Measurements from ENCODE around the gene ADCY1. TPM values are rescaled to one million over a fixed set of nuclear protein-coding genes. Genes with fewer than 3 reads are reported as not detected.
"Not testable (repeated sequence)": the region's sequence is repeated elsewhere in the genome, so short reads cannot be mapped to it uniquely, and the experiment has no call there.

ADCY1 gene
- total RNA-seq, 1 donor from 2014 or later, result 4.7 TPM

DNA sequence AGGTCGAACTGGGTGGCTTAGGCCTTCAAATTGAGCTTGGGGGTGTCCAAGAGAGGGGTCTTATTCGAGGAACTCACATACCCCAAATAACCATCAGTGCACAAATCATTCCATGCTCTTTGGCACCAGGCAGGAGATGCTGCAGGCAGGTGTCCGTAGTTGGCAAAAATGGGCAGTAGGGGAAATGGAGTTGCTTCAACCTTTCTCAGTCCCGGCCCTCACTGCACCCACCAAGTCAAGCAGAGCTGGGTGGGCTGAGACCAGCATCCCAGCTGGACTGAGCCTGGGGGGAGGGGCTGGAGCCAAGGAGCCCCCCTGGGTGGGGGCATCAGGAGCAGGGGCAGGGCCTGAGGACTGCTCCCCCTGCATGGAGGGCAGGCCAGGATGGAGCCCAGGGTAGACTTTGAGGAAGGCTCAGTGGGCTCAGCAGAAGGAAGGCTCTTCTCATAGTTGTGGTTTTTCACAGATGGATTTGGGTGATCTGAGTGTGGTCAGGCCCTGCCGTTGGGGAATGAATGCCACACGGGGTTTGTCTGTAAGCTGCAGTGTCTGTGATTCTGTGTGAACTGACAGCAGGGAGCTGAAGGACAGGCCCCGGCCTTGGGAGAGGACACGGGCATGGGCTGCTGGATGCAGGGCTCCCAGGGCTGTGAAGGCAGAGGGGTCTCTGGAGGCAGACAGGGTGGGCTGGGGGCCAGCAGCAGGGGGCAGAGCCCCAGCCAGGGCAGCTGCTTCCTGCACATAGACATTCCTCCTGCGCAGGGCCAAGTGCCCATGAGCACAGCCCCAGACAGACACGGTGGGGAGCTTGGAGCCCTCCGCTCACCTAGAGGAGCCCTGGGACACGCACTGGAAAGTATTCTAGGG is 144.5 kb downstream of the ADCY1 start:
- Mint-ChIP-seq H3K9me3 (no peaks in the 10 kb centered on the region), H3K4me1 (no peaks in the 10 kb centered on the region), H3K4me3 (no peak overlapping the region), H3K27ac (no peak overlapping the region), H3K36me3 (peaks cover 8% of the 10 kb centered on the region), H3K27me3 (ENCODE audit: low read depth) (no peaks in the 10 kb centered on the region)
- TF ChIP-seq, protein P1, sequence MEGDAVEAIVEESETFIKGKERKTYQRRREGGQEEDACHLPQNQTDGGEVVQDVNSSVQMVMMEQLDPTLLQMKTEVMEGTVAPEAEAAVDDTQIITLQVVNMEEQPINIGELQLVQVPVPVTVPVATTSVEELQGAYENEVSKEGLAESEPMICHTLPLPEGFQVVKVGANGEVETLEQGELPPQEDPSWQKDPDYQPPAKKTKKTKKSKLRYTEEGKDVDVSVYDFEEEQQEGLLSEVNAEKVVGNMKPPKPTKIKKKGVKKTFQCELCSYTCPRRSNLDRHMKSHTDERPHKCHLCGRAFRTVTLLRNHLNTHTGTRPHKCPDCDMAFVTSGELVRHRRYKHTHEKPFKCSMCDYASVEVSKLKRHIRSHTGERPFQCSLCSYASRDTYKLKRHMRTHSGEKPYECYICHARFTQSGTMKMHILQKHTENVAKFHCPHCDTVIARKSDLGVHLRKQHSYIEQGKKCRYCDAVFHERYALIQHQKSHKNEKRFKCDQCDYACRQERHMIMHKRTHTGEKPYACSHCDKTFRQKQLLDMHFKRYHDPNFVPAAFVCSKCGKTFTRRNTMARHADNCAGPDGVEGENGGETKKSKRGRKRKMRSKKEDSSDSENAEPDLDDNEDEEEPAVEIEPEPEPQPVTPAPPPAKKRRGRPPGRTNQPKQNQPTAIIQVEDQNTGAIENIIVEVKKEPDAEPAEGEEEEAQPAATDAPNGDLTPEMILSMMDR (IDR thresholded peaks at IDR 0.05; ENCODE audit: unreplicated experiment), result no peak
- no peak for DNase-seq (ENCODE audit: low spot score in 2 of 2, unreplicated experiment in 2 of 2)

DNA sequence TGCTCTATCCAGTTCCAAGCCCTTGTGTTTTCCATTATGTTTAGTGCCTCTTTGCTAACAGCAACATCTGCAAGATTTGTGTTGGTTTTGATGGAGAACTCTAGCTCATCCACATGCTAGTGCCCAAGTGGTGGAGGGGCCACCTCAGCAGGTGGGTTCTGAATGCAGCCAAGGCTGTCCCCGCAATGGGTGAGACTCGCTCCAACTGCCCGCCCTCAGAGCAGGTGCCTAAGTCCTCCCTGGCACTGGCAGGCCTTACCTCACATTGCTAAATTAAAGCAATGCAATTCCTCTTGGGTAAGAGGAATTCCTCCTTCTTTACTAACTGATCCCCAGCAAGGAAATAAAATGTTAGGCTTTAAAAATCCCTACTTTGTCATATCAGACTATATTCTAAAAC is 146.8 kb downstream of the ADCY1 start:
- no peaks in the 10 kb centered on the region for H3K9me3 Mint-ChIP-seq
- no peak overlapping the region for H3K27ac Mint-ChIP-seq
- TF ChIP-seq, protein P1 (IDR thresholded peaks at IDR 0.05; ENCODE audit: unreplicated experiment), result no peak
- DNase-seq (ENCODE audit: low spot score in 2 of 2, unreplicated experiment in 2 of 2), result no peak
- H3K4me3 Mint-ChIP-seq, result no peak overlapping the region
- no peaks in the 10 kb centered on the region for H3K27me3 Mint-ChIP-seq (ENCODE audit: low read depth)
- H3K4me1 Mint-ChIP-seq, result no peaks in the 10 kb centered on the region
- H3K36me3 Mint-ChIP-seq, result peaks cover 29% of the 10 kb centered on the region

DNA sequence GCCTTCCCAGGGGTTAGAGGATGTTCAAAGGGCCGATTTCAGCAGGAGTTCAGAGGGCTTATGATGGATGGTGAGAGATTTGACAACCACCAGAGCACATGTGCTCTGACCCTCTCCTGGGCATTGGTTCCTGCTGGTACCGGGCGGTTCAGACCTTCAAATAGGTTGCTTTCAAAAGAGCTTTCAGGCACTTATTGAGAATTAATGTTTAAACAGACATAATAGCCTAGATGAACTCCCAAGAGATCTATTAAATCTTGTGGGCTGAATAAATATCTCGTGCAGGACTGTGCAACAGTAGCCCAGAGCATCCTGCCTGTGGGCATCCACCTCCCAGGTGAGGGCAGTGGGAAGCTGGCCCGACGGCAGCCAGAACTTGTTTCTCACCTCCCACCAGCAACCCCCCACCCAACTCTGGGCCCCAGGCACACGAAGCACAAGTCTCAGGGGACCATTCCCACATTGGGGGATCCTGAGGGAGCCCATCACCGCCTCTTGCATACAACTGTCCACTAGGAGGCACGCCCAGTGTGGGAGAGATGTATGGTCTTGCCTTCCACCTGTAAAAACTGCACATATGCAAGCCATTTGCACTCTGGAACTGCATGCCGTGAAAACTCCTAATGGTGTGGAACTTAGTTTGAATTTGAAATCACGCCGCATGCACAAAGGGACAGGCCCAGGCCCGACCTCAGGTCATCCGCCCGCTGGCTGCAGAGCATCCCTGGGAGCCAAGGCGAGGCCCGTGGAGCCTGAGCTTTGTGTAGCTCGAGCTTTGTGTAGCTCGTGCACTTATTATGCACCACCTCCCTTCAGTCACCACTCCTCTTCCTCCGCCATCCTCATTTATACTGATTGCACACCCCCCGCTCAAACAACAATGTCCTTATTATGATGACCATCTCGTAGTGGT is 147.8 kb downstream of the ADCY1 start:
- Mint-ChIP-seq H3K4me3 (no peak overlapping the region), H3K27ac (no peak overlapping the region), H3K4me1 (no peaks in the 10 kb centered on the region), H3K9me3 (no peaks in the 10 kb centered on the region), H3K36me3 (peaks cover 37% of the 10 kb centered on the region), H3K27me3 (ENCODE audit: low read depth) (no peaks in the 10 kb centered on the region)
- TF ChIP-seq, protein P1 (IDR thresholded peaks at IDR 0.05; ENCODE audit: unreplicated experiment), result no peak
- no peak for DNase-seq (ENCODE audit: low spot score in 2 of 2, unreplicated experiment in 2 of 2)

DNA sequence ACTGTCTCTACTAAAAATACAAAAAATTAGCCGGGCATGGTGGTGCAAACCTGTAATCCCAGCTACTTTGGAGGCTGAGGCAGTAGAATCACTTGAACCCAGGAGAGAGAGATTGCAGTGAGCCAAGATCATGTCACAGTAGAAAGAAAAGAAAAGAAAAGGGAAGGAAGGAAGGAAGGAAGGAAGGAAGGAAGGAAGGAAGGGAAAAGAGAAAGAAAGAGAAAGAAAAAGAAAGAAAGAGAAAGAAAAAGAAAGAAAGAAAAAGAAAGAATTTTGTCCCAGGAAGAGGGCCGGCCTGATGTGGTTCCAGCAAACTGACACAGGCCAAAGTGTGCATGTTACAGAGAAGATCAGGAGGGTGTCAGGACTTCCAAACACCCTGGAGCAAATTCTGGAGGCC is 151.1 kb downstream of the ADCY1 start:
- peaks cover 45% of the 10 kb centered on the region for H3K36me3 Mint-ChIP-seq
- not testable (repeated sequence) for H3K4me3 Mint-ChIP-seq; H3K9me3 Mint-ChIP-seq; DNase-seq (ENCODE audit: low spot score in 2 of 2, unreplicated experiment in 2 of 2); H3K27ac Mint-ChIP-seq; H3K4me1 Mint-ChIP-seq; H3K27me3 Mint-ChIP-seq (ENCODE audit: low read depth)

DNA sequence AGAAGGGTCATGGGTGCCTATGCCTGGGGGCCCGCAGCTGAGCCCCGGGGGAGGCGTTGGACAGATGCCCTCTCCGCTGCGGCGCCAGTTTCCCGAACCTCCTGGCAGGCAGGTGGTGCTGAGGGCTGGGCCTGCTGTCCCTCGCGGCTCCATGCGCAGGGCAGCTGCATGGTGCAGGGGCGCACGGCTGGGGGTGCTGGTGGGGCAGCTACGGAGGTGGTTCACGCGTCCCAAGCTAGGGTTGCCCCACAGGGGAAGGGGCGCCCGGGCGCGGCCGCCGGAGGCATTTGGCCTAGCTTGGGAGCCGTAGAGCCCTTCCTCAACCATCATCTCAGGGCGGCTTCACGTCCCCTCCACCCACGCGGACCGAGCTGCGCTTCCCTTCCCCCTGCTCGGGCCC is 152.7 kb downstream of the ADCY1 start:
- Mint-ChIP-seq H3K36me3 (peaks cover 45% of the 10 kb centered on the region), H3K27me3 (ENCODE audit: low read depth) (no peaks in the 10 kb centered on the region), H3K27ac (no peak overlapping the region), H3K4me1 (no peaks in the 10 kb centered on the region), H3K4me3 (no peak overlapping the region), H3K9me3 (peaks cover 6% of the 10 kb centered on the region)
- TF ChIP-seq, protein P1 (IDR thresholded peaks at IDR 0.05; ENCODE audit: unreplicated experiment), result no peak
- DNase-seq (ENCODE audit: low spot score in 2 of 2, unreplicated experiment in 2 of 2), result no peak

DNA sequence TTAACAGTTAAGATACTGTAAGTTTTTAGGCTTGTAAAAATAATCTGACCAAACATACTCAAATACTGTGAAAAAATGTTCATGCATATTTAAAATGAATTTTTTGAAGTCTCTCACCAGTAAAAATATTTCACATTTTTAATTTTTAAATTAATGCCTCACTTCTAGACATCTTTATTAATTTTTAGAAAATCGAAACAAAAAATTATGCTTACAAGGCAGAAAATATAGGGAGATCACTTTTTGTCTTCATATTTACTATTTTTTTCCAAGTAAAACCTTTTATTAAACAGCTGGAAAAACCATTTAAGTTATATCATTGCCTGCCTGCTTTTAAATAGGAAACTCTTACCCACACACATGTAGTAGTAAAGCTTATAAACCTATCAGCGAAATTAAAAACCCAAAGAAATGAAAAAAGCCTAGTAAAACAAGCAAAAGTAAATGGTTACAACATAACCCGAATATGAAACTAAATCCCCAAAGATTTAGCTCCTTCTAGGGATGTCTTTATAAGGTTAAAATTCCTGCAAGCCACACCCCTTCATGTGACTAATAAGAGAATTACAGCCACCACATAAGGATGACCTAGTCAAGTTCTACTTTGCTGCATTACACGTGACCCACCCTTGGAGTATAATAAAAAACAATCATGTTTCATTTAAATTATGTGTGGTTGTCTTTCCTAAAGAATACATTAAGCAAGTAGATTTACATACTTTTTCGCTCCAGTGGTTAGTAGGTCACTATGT is 157.7 kb downstream of the ADCY1 start:
- H3K9me3 Mint-ChIP-seq; H3K4me3 Mint-ChIP-seq; DNase-seq (ENCODE audit: low spot score in 2 of 2, unreplicated experiment in 2 of 2); H3K27me3 Mint-ChIP-seq (ENCODE audit: low read depth); H3K4me1 Mint-ChIP-seq; H3K27ac Mint-ChIP-seq: not testable (repeated sequence)
- H3K36me3 Mint-ChIP-seq, result peaks cover 18% of the 10 kb centered on the region

DNA sequence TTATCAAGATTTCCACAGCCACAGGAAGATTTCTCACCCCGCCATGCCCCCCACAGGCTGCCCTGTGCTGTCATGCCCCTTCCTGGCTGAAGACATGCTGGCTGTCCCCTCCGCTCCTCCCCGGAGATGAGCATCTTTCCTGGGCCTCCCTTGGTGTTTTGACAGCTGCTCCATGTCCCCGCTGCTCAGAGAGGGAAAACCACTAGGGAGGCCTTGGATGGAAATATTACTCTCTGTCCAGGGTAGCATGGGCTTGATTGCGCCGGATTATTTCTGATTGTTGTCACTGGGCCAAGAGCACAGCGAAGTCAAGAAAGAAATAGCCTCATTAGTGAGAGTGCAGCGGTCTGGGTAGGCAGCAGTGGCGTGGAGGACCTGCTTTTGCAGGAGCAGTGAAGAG is 164.8 kb downstream of the ADCY1 start:
- not testable (repeated sequence) for H3K9me3 Mint-ChIP-seq; H3K4me1 Mint-ChIP-seq; H3K27me3 Mint-ChIP-seq (ENCODE audit: low read depth); DNase-seq (ENCODE audit: low spot score in 2 of 2, unreplicated experiment in 2 of 2); H3K4me3 Mint-ChIP-seq
- H3K36me3 Mint-ChIP-seq, result peaks cover 44% of the 10 kb centered on the region
- H3K27ac Mint-ChIP-seq, result peak overlapping the region; percentile 4

DNA sequence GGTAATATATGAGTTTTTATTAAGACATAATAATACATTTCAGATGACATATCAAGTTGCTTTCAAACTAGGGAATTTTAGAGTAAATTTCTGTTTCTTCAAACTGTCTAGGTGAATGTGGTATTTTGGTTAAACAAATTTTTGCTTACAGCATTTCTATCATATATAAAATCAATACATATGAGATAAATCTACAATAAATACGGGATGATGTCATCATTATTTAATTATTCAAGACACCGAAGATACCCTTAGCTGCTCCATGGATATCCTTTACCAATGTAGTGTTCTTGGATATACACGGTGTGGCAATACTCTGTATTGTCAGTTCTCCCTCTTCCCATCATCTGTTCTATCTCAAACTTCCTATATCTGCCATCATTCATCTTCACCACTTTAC is 166.4 kb downstream of the ADCY1 start:
- not testable (repeated sequence) for H3K4me3 Mint-ChIP-seq; H3K27ac Mint-ChIP-seq; H3K4me1 Mint-ChIP-seq; DNase-seq (ENCODE audit: low spot score in 2 of 2, unreplicated experiment in 2 of 2); H3K27me3 Mint-ChIP-seq (ENCODE audit: low read depth); H3K9me3 Mint-ChIP-seq
- peaks cover 47% of the 10 kb centered on the region for H3K36me3 Mint-ChIP-seq

DNA sequence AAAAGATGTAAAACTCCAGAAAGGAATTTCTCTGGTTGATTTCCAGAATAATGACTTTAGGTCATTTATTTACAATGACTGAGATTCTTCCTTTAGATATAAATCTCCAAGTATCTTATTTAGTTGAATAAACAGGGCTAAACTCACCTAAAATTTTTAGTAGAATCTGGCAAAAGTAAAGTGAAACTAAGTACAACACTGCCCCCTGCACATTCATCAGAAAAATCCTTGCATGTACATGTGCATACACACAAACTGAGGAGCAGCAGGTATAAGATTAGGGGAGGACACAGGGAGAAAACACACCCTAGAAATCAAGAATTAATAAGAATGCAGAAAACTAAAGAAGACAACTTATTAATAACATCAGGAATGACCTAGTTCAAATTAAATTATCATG is 174.8 kb downstream of the ADCY1 start:
- not testable (repeated sequence) for H3K27ac Mint-ChIP-seq; H3K4me3 Mint-ChIP-seq; H3K9me3 Mint-ChIP-seq; DNase-seq (ENCODE audit: low spot score in 2 of 2, unreplicated experiment in 2 of 2); H3K36me3 Mint-ChIP-seq; H3K27me3 Mint-ChIP-seq (ENCODE audit: low read depth); H3K4me1 Mint-ChIP-seq
